Activated T-helper 17 cell treated with anti-CD3 and anti-CD28 coated beads, Interleukin-2, amount 50 U/mL, for 72 hours (primary cell): Measurements from ENCODE around the gene VPS13D. TPM values are rescaled to one million over a fixed set of nuclear protein-coding genes. Genes with fewer than 3 reads are reported as not detected.

Experiments
- ATAC-seq: fragments of 150-1000 bp; cut with Tn5 transposase; replicated peaks from 2 replicates; pipeline ENCODE4 v1.10.0; 2021; ENCODE audit warnings: mild to moderate bottlenecking, moderate library complexity
- H3K27ac Mint-ChIP-seq: one replicate; pipeline ENCODE4 v1.8.0; 2022; ENCODE audit warnings: mixed read lengths
- H3K27me3 Mint-ChIP-seq: one replicate; pipeline ENCODE4 v1.8.0; 2022; ENCODE audit warnings: mixed read lengths
- H3K36me3 Mint-ChIP-seq: one replicate; pipeline ENCODE4 v1.8.0; 2022; ENCODE audit warnings: low read depth, mild to moderate bottlenecking, mixed read lengths
- H3K4me1 Mint-ChIP-seq: one replicate; pipeline ENCODE4 v1.8.0; 2022; ENCODE audit warnings: mixed read lengths
- H3K4me3 Mint-ChIP-seq: one replicate; pipeline ENCODE4 v1.8.0; 2022; ENCODE audit warnings: mild to moderate bottlenecking, mixed read lengths
- H3K9me3 Mint-ChIP-seq: one replicate; pipeline ENCODE4 v1.8.0; 2022; ENCODE audit warnings: mixed read lengths
- total RNA-seq, 2 donors: library from RNA; stranded (reverse); gene quantifications; one replicate each; pipeline ENCODE4 v1.2.3, GENCODE V29; 2022

VPS13D gene
- total RNA-seq, 2 donors from 2014 or later = 30.4 to 35.6 TPM

- Mint-ChIP-seq H3K4me3 (no peak overlapping the region), H3K4me1 (peaks cover 20% of the 10 kb centered on the region), H3K27me3 (no peaks in the 10 kb centered on the region), H3K36me3 (peaks cover 66% of the 10 kb centered on the region), H3K27ac (no peak overlapping the region), H3K9me3 (no peaks in the 10 kb centered on the region)
- no peak for ATAC-seq
These were observed 109.6 kb downstream of the VPS13D start for GRCh38 chr1:12339396-12339795.

- Mint-ChIP-seq H3K27me3 (no peaks in the 10 kb centered on the region), H3K4me3 (no peak overlapping the region), H3K4me1 (peaks cover 25% of the 10 kb centered on the region), H3K36me3 (peaks cover 65% of the 10 kb centered on the region), H3K9me3 (no peaks in the 10 kb centered on the region), H3K27ac (no peak overlapping the region)
- no peak for ATAC-seq
These were observed 110.1 kb downstream of the VPS13D start for GRCh38 chr1:12339811-12340543.

- Mint-ChIP-seq H3K27me3 (no peaks in the 10 kb centered on the region), H3K9me3 (no peaks in the 10 kb centered on the region), H3K36me3 (peaks cover 65% of the 10 kb centered on the region), H3K4me3 (no peak overlapping the region), H3K27ac (no peak overlapping the region), H3K4me1 (peaks cover 31% of the 10 kb centered on the region)
- no peak for ATAC-seq
These were observed 110.7 kb downstream of the VPS13D start for GRCh38 chr1:12340544-12340930.

GRCh38 chr1:12341667-12342066 is 111.8 kb downstream of the VPS13D start:
- Mint-ChIP-seq H3K27me3 (no peaks in the 10 kb centered on the region), H3K36me3 (peaks cover 65% of the 10 kb centered on the region), H3K27ac (no peak overlapping the region), H3K9me3 (no peaks in the 10 kb centered on the region), H3K4me3 (no peak overlapping the region), H3K4me1 (peaks cover 38% of the 10 kb centered on the region)
- no peak for ATAC-seq

- Mint-ChIP-seq H3K36me3 (peaks cover 68% of the 10 kb centered on the region), H3K4me3 (no peak overlapping the region), H3K9me3 (no peaks in the 10 kb centered on the region), H3K4me1 (peaks cover 38% of the 10 kb centered on the region), H3K27ac (no peak overlapping the region), H3K27me3 (no peaks in the 10 kb centered on the region)
- ATAC-seq = no peak
These were observed 112.7 kb downstream of the VPS13D start for GRCh38 chr1:12342401-12343003.

GRCh38 chr1:12343823-12344487 is 114.1 kb downstream of the VPS13D start:
- H3K9me3 Mint-ChIP-seq = no peaks in the 10 kb centered on the region
- peak overlapping the region; percentile 79 for H3K4me3 Mint-ChIP-seq
- H3K4me1 Mint-ChIP-seq = peaks cover 32% of the 10 kb centered on the region
- H3K27ac Mint-ChIP-seq = peak overlapping the region; percentile 84
- H3K36me3 Mint-ChIP-seq = peaks cover 70% of the 10 kb centered on the region
- no peaks in the 10 kb centered on the region for H3K27me3 Mint-ChIP-seq
- ATAC-seq = peak; percentile 23

- Mint-ChIP-seq H3K9me3 (no peaks in the 10 kb centered on the region), H3K27me3 (no peaks in the 10 kb centered on the region), H3K27ac (peak overlapping the region; percentile 84), H3K4me3 (peak overlapping the region; percentile 79), H3K4me1 (peaks cover 32% of the 10 kb centered on the region), H3K36me3 (peaks cover 79% of the 10 kb centered on the region)
- ATAC-seq = peak; percentile 79
These were observed 114.9 kb downstream of the VPS13D start for GRCh38 chr1:12344596-12345349.

- Mint-ChIP-seq H3K27me3 (no peaks in the 10 kb centered on the region), H3K4me3 (peak overlapping the region; percentile 79), H3K4me1 (peaks cover 32% of the 10 kb centered on the region), H3K36me3 (peaks cover 87% of the 10 kb centered on the region), H3K9me3 (peaks cover 5% of the 10 kb centered on the region), H3K27ac (peak overlapping the region; percentile 84)
- peak; percentile 74 for ATAC-seq
These were observed 115.8 kb downstream of the VPS13D start for GRCh38 chr1:12345350-12346217.

- no peak for ATAC-seq
- Mint-ChIP-seq H3K4me3 (no peak overlapping the region), H3K4me1 (peaks cover 32% of the 10 kb centered on the region), H3K9me3 (peaks cover 5% of the 10 kb centered on the region), H3K27me3 (no peaks in the 10 kb centered on the region), H3K36me3 (peaks cover 89% of the 10 kb centered on the region), H3K27ac (peak overlapping the region; percentile 84)
These were observed 116.8 kb downstream of the VPS13D start for GRCh38 chr1:12346483-12347151.

- peaks cover 81% of the 10 kb centered on the region for H3K36me3 Mint-ChIP-seq
- ATAC-seq = no peak
- peaks cover 5% of the 10 kb centered on the region for H3K9me3 Mint-ChIP-seq
- no peak overlapping the region for H3K27ac Mint-ChIP-seq
- no peaks in the 10 kb centered on the region for H3K27me3 Mint-ChIP-seq
- H3K4me1 Mint-ChIP-seq = peaks cover 26% of the 10 kb centered on the region
- H3K4me3 Mint-ChIP-seq = no peak overlapping the region
These were observed 118.3 kb downstream of the VPS13D start for GRCh38 chr1:12348113-12348512.

- peaks cover 2% of the 10 kb centered on the region for H3K4me1 Mint-ChIP-seq
- H3K4me3 Mint-ChIP-seq = no peak overlapping the region
- H3K27ac Mint-ChIP-seq = no peak overlapping the region
- no peak for ATAC-seq
- H3K27me3 Mint-ChIP-seq = no peaks in the 10 kb centered on the region
- H3K36me3 Mint-ChIP-seq = peaks cover 82% of the 10 kb centered on the region
- H3K9me3 Mint-ChIP-seq = peaks cover 5% of the 10 kb centered on the region
These were observed 124.2 kb downstream of the VPS13D start for GRCh38 chr1:12353981-12354380.

GRCh38 chr1:12356004-12356890 is 126.4 kb downstream of the VPS13D start:
- ATAC-seq = no peak
- Mint-ChIP-seq H3K4me3 (no peak overlapping the region), H3K36me3 (peaks cover 72% of the 10 kb centered on the region), H3K4me1 (peaks cover 9% of the 10 kb centered on the region), H3K9me3 (no peaks in the 10 kb centered on the region), H3K27ac (no peak overlapping the region), H3K27me3 (no peaks in the 10 kb centered on the region)
